Endothelial cell of umbilical vein (primary cell): ENCODE data around the gene EPB42. TPM values are rescaled to one million over a fixed set of nuclear protein-coding genes. Genes with fewer than 3 reads are reported as not detected.

Experiments
- BruUV-seq: library from RNA; stranded (reverse); fragments of 400-500 nt; replicated peaks from 2 replicates; lab custom pipeline; 2021; lab: Mats Ljungman, UMichigan
- CTCF ChIA-PET: fragments of 300-600, 350-600 bp; sonication (Branson Sonifier 250); formaldehyde crosslinking; loops from one replicate; lab custom pipeline; 2021; ENCODE audit warnings: antibody characterized with exemption, inconsistent platforms; lab: Charles Lee
- POLR2A ChIA-PET: fragments of 300-600, 350-600 bp; sonication (Branson Sonifier 250); formaldehyde crosslinking; loops from one replicate; lab custom pipeline; 2021; ENCODE audit warnings: antibody characterized with exemption, inconsistent platforms; lab: Charles Lee
- DNase-seq: peaks from one replicate; pipeline ENCODE4 v3.0.0-alpha.2; 2011; ENCODE audit warnings: low read depth, low spot score
- FAIRE-seq: peaks from 2 replicates; lab custom pipeline; 2011; peaks lifted over from hg19 to GRCh38; lab: Jason Lieb, UNC
- H2AFZ ChIP-seq: 2 replicates; pipeline ENCODE4 v1.6.0; 2012; ENCODE audit warnings: low read depth, low read length, control low read depth, inconsistent platforms
- H3K27ac ChIP-seq: 2 replicates; pipeline ENCODE4 v1.5.1; 2011; ENCODE audit warnings: low read depth, mild to moderate bottlenecking, control low read depth, low read length, moderate library complexity; ENCODE audit not compliant: insufficient read depth
- H3K27me3 ChIP-seq, 2 experiments: 2 replicates each; pipeline versions ENCODE4 v1.6.0 to v1.6.1; 2011; ENCODE audit warnings: low read length in 2 of 2, mixed read lengths in 1 of 2; ENCODE audit not compliant: control insufficient read depth in 2 of 2, insufficient read depth in 2 of 2
- H3K36me3 ChIP-seq, 2 experiments: 2 replicates in 1 of 2; 3 replicates in 1 of 2; pipeline ENCODE4 v1.5.1; 2011; ENCODE audit warnings: low read length in 2 of 2, mild to moderate bottlenecking in 1 of 2, moderate library complexity in 1 of 2; ENCODE audit not compliant: control insufficient read depth in 2 of 2, insufficient read depth in 2 of 2; ENCODE audit errors: extremely low read depth in 1 of 2
- H3K4me1 ChIP-seq: 3 replicates; pipeline ENCODE4 v1.5.1; 2011; ENCODE audit warnings: mild to moderate bottlenecking, low read length; ENCODE audit not compliant: control insufficient read depth, insufficient read depth; ENCODE audit errors: extremely low read depth
- H3K4me2 ChIP-seq: 2 replicates; pipeline ENCODE4 v1.6.1; 2011; ENCODE audit warnings: low read length, control low read depth, mixed read lengths; ENCODE audit not compliant: insufficient read depth
- H3K4me3 ChIP-seq, 3 experiments: fragments of 200-600 bp in 1 of 3; sonication (generic), shearing (Covaris generic) in 1 of 3; replicated peaks in 1 of 3; 2 replicates each; pipeline ENCODE4 v1.5.1; 2011 to 2016; ENCODE audit warnings: control low read depth in 3 of 3, low read length in 3 of 3, mild to moderate bottlenecking in 2 of 3, inconsistent platforms in 1 of 3, low read depth in 1 of 3, moderate library complexity in 1 of 3; ENCODE audit not compliant: insufficient read depth in 1 of 3
- H3K79me2 ChIP-seq: 2 replicates; pipeline ENCODE4 v1.6.0; 2012; ENCODE audit warnings: low read length, inconsistent platforms; ENCODE audit not compliant: control insufficient read depth, insufficient read depth
- H3K9ac ChIP-seq: replicated peaks from 2 replicates; pipeline ENCODE3; 2011; ENCODE audit warnings: low read length, control low read depth; ENCODE audit not compliant: insufficient read depth; ENCODE audit errors: extremely low read depth
- H3K9me1 ChIP-seq: replicated peaks from 3 replicates; pipeline ENCODE4 v1.6.0; 2011; ENCODE audit warnings: mild to moderate bottlenecking, low read length; ENCODE audit not compliant: control insufficient read depth, insufficient read depth; ENCODE audit errors: extremely low read depth
- H3K9me3 ChIP-seq: replicated peaks from 2 replicates; pipeline ENCODE4 v1.5.1; 2012; ENCODE audit warnings: low read length, inconsistent platforms; ENCODE audit not compliant: control insufficient read depth, insufficient read depth
- H4K20me1 ChIP-seq: replicated peaks from 2 replicates; pipeline ENCODE3; 2011; ENCODE audit warnings: mild to moderate bottlenecking, low read length; ENCODE audit not compliant: control insufficient read depth, insufficient read depth; ENCODE audit errors: extremely low read depth
- EZH2 ChIP-seq: IDR thresholded peaks from 2 replicates; pipeline ENCODE4 v1.6.1; 2012; ENCODE audit warnings: borderline replicate concordance, low read depth, mild to moderate bottlenecking, moderate library complexity, low read length, inconsistent platforms; ENCODE audit not compliant: severe bottlenecking
- FOS ChIP-seq: IDR thresholded peaks from 2 replicates; pipeline ENCODE4 v1.6.1; 2011; ENCODE audit warnings: mild to moderate bottlenecking, low read length, moderate library complexity, borderline replicate concordance; ENCODE audit not compliant: insufficient read depth
- GATA2 ChIP-seq: IDR thresholded peaks from 2 replicates; pipeline ENCODE4 v1.7.0; 2011; ENCODE audit warnings: low read depth, mild to moderate bottlenecking, moderate library complexity, mixed read lengths, low read length; ENCODE audit not compliant: insufficient read length, insufficient read depth
- JUN ChIP-seq: IDR thresholded peaks from 2 replicates; pipeline ENCODE4 v1.6.1; 2011; ENCODE audit warnings: borderline replicate concordance, low read depth; ENCODE audit not compliant: insufficient read length, insufficient read depth
- MAX ChIP-seq: IDR thresholded peaks from 2 replicates; pipeline ENCODE4 v1.6.1; 2011; ENCODE audit not compliant: insufficient read depth, insufficient read length
- MYC ChIP-seq: IDR thresholded peaks from one replicate; pipeline ENCODE4 v1.6.1; 2011; ENCODE audit warnings: mild to moderate bottlenecking, low read depth, low read length
- POLR2A ChIP-seq: IDR thresholded peaks from 2 replicates; pipeline ENCODE4 v1.6.1; 2012; ENCODE audit warnings: low read depth, mild to moderate bottlenecking, control low read depth, low read length
- POLR2AphosphoS5 ChIP-seq: IDR thresholded peaks from 2 replicates; pipeline ENCODE4 v1.6.1; 2012; ENCODE audit warnings: low read depth, mild to moderate bottlenecking, control low read depth, low read length, moderate library complexity; ENCODE audit not compliant: insufficient read depth
- dilution Hi-C: fragments of 300-500 bp; cut with MboI; formaldehyde crosslinking; loops from one replicate; pipeline ENCODE4 v1.15.0; 2019; ENCODE audit warnings: low sequenced_read_pairs; ENCODE audit not compliant: extremely low pct_ligation_motif_present
- intact Hi-C: fragments of 100-400 bp; cut with micrococcal nuclease; formaldehyde crosslinking; loops from one replicate; pipeline ENCODE4 v1.10.0; 2022
- polyA plus RNA-seq, 4 experiments: library from polyadenylated mRNA; depleted of rRNA in 3 of 4; stranded (reverse) in 3 of 4; unstranded in 1 of 4; fragments of >200 nt; gene quantifications; 2 replicates each; pipeline versions ENCODE4 v1.2.1 to v1.2.3, GENCODE V29; 2011 to 2012; ENCODE audit warnings: missing spikeins in 1 of 4
- total RNA-seq: library from RNA; stranded (reverse); gene quantifications from 2 replicates; pipeline ENCODE4 v1.2.3, GENCODE V29; 2021
- TF ChIP-seq, protein P1 (sequence below), 2 donors: IDR thresholded peaks; 1 replicate in 1 of 2; 2 replicates in 1 of 2; pipeline ENCODE4 v1.5.1; 2011; ENCODE audit warnings: low read length in 2 of 2, mild to moderate bottlenecking in 2 of 2, moderate library complexity in 2 of 2, control low read depth in 1 of 2, inconsistent platforms in 1 of 2, low read depth in 1 of 2; ENCODE audit not compliant: insufficient read depth in 1 of 2; ENCODE audit errors: extremely low read depth in 1 of 2

EPB42 gene
- total and polyA plus RNA-seq, 2 donors (not counting 3 experiments of a cell fraction or from before 2014, with no cell fraction given): not detected

GRCh38 chr15:43230640-43231115 lies 9.9 kb upstream of the EPB42 start:
- no peak overlapping the region for H3K4me2 ChIP-seq
- DNase-seq (no peak), FAIRE-seq (no peak)
- H3K27ac ChIP-seq: no peak overlapping the region
- H2AFZ ChIP-seq: no peak overlapping the region
- H3K9me1 ChIP-seq: no peaks in the 10 kb centered on the region
- H3K9ac ChIP-seq: no peak overlapping the region
- ChIA-PET CTCF (interaction anchor here (1.0 to 10.5 kb wide), 4 partner anchors 8 to 55 kb away, joined by 3 to 427 read pairs (median 7); no protein-coding TSS in a partner anchor), POLR2A (no interaction called here)
- H3K9me3 ChIP-seq: no peaks in the 10 kb centered on the region
- BruUV-seq: no TSS peak
- intact Hi-C loops (no loop called here), dilution Hi-C loops (no loop called here)
- H3K4me1 ChIP-seq: no peaks in the 10 kb centered on the region
- TF ChIP-seq JUN: no peak
- TF ChIP-seq POLR2A: no peak
- no peak for TF ChIP-seq MYC
- TF ChIP-seq, protein P1, sequence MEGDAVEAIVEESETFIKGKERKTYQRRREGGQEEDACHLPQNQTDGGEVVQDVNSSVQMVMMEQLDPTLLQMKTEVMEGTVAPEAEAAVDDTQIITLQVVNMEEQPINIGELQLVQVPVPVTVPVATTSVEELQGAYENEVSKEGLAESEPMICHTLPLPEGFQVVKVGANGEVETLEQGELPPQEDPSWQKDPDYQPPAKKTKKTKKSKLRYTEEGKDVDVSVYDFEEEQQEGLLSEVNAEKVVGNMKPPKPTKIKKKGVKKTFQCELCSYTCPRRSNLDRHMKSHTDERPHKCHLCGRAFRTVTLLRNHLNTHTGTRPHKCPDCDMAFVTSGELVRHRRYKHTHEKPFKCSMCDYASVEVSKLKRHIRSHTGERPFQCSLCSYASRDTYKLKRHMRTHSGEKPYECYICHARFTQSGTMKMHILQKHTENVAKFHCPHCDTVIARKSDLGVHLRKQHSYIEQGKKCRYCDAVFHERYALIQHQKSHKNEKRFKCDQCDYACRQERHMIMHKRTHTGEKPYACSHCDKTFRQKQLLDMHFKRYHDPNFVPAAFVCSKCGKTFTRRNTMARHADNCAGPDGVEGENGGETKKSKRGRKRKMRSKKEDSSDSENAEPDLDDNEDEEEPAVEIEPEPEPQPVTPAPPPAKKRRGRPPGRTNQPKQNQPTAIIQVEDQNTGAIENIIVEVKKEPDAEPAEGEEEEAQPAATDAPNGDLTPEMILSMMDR (IDR thresholded peaks at IDR 0.05; ENCODE audit: extremely low read depth in 1 of 2, insufficient read depth in 1 of 2, low read depth in 1 of 2, low read length in 2 of 2): no peak
- TF ChIP-seq MAX: no peak
- no peak for TF ChIP-seq FOS
- TF ChIP-seq GATA2: no peak
- no peak for TF ChIP-seq EZH2
- TF ChIP-seq POLR2AphosphoS5: no peak
- H3K27me3 ChIP-seq: peaks cover 0 to 12% of the 10 kb centered on the region in 2 experiments
- H3K4me3 ChIP-seq: no peak overlapping the region
- no peaks in the 10 kb centered on the region for H4K20me1 ChIP-seq
- H3K36me3 ChIP-seq: no peaks in the 10 kb centered on the region
- H3K79me2 ChIP-seq: no peaks in the 10 kb centered on the region
